Neural progenitor cell (in vitro differentiated cells): ENCODE data around the gene GNAI3. TPM values are rescaled to one million over a fixed set of nuclear protein-coding genes. Genes with fewer than 3 reads are reported as not detected.

Experiments
- DNase-seq: peaks from one replicate; pipeline ENCODE4 v3.0.0-alpha.2; 2016; ENCODE audit warnings: low spot score
- H2AFZ ChIP-seq: fragments of 200-600 bp; sonication (generic); replicated peaks from 2 replicates; pipeline ENCODE4 v1.6.1; 2016; ENCODE audit warnings: antibody characterized with exemption
- H3F3A ChIP-seq: fragments of 200-600 bp; sonication (generic); 2 replicates; pipeline ENCODE4 v1.6.1; 2016; ENCODE audit warnings: antibody characterized with exemption, low read depth
- H3K27ac ChIP-seq: fragments of 200-600 bp; sonication (generic); 2 replicates; pipeline ENCODE4 v1.5.1; 2016; ENCODE audit warnings: mild to moderate bottlenecking
- H3K27me3 ChIP-seq: fragments of 200-600 bp; sonication (generic); 2 replicates; pipeline ENCODE4 v1.6.1; 2016; ENCODE audit warnings: mild to moderate bottlenecking, moderate library complexity
- H3K36me3 ChIP-seq: fragments of 200-600 bp; sonication (generic); 2 replicates; pipeline ENCODE4 v1.5.1; 2016
- H3K4me1 ChIP-seq: fragments of 200-600 bp; sonication (generic); 2 replicates; pipeline ENCODE4 v1.6.1; 2016; ENCODE audit warnings: mixed run types
- H3K4me2 ChIP-seq: fragments of 200-600 bp; sonication (generic); 2 replicates; pipeline ENCODE4 v1.6.1; 2016
- H3K4me3 ChIP-seq: fragments of 200-600 bp; sonication (generic); 2 replicates; pipeline ENCODE4 v1.5.1; 2016
- H3K79me2 ChIP-seq: fragments of 200-600 bp; sonication (generic); 2 replicates; pipeline ENCODE4 v1.6.1; 2016; ENCODE audit warnings: low read depth
- H3K9ac ChIP-seq: fragments of 200-600 bp; sonication (generic); 2 replicates; pipeline ENCODE4 v1.6.1; 2016
- H3K9me3 ChIP-seq: fragments of 200-600 bp; sonication (generic); 2 replicates; pipeline ENCODE4 v1.5.1; 2016; ENCODE audit warnings: low read depth
- H4K20me1 ChIP-seq: fragments of 200-600 bp; sonication (generic); 2 replicates; pipeline ENCODE4 v1.6.1; 2016; ENCODE audit warnings: low read depth
- H3K27ac Mint-ChIP-seq: 3 replicates; pipeline ENCODE4 v1.8.0; 2021; ENCODE audit warnings: mixed read lengths
- H3K27me3 Mint-ChIP-seq: 2 replicates; pipeline ENCODE4 v1.8.0; 2022; ENCODE audit warnings: low read depth, mild to moderate bottlenecking, inconsistent platforms, moderate library complexity, mixed read lengths; ENCODE audit not compliant: insufficient read depth
- H3K36me3 Mint-ChIP-seq: 3 replicates; pipeline ENCODE4 v1.8.0; 2021; ENCODE audit warnings: mixed read lengths
- H3K4me1 Mint-ChIP-seq: 3 replicates; pipeline ENCODE4 v1.8.0; 2021; ENCODE audit warnings: mixed read lengths
- H3K4me3 Mint-ChIP-seq: 3 replicates; pipeline ENCODE4 v1.8.0; 2021; ENCODE audit warnings: mild to moderate bottlenecking, moderate library complexity, mixed read lengths
- H3K9me3 Mint-ChIP-seq: 3 replicates; pipeline ENCODE4 v1.8.0; 2020; ENCODE audit warnings: mixed read lengths
- CTCF ChIP-seq: fragments of 200-600 bp; sonication (generic); IDR thresholded peaks from 2 replicates; pipeline ENCODE4 v1.5.1; 2017; ENCODE audit warnings: antibody characterized with exemption, mild to moderate bottlenecking
- EZH2 ChIP-seq: fragments of 200-600 bp; sonication (generic); IDR thresholded peaks from 2 replicates; pipeline ENCODE4 v1.6.1; 2017; ENCODE audit warnings: antibody characterized with exemption, mild to moderate bottlenecking, moderate library complexity
- EZH2phosphoT487 ChIP-seq: fragments of 200-600 bp; sonication (generic); IDR thresholded peaks from 2 replicates; pipeline ENCODE4 v1.6.1; 2017; ENCODE audit warnings: antibody characterized with exemption
- total RNA-seq: library from RNA; depleted of rRNA; stranded (reverse); fragments of >200 nt; gene quantifications from 2 replicates; pipeline ENCODE4 v1.2.3, GENCODE V29; 2015; ENCODE audit warnings: low replicate concordance

Gene GNAI3
- total RNA-seq, 1 donor from 2014 or later = 15.4 TPM

- Histone ChIP-seq H3K9me3 (no peaks in the 10 kb centered on the region), H3K9ac (no peak overlapping the region), H3K4me1 (peaks cover 12% of the 10 kb centered on the region), H4K20me1 (peaks cover 2% of the 10 kb centered on the region), H3K36me3 (no peaks in the 10 kb centered on the region), H3K4me3 (no peak overlapping the region), H3F3A (peaks cover 9% of the 10 kb centered on the region), H2AFZ (no peak overlapping the region), H3K4me2 (no peak overlapping the region), H3K79me2 (no peaks in the 10 kb centered on the region), H3K27ac (no peak overlapping the region), H3K27me3 (no peaks in the 10 kb centered on the region)
- Mint-ChIP-seq H3K4me1 (peaks cover 6% of the 10 kb centered on the region), H3K4me3 (no peak overlapping the region), H3K36me3 (peaks cover 24% of the 10 kb centered on the region), H3K27ac (peak overlapping the region; percentile 13), H3K9me3 (no peaks in the 10 kb centered on the region), H3K27me3 (peaks cover 2% of the 10 kb centered on the region)
- TF ChIP-seq CTCF = peak; percentile 58
- no peak for TF ChIP-seq EZH2phosphoT487
- TF ChIP-seq EZH2 = no peak
- peak; percentile 53 for DNase-seq
These were observed 81.9 kb downstream of the GNAI3 start for GRCh38 chr1:109630081-109630897.

GRCh38 chr1:109630898-109631512 is 82.6 kb downstream of the GNAI3 start:
- H3K9ac ChIP-seq = no peak overlapping the region
- H3K4me3 ChIP-seq = no peak overlapping the region
- H3K27me3 ChIP-seq = no peaks in the 10 kb centered on the region
- Mint-ChIP-seq H3K27ac (no peak overlapping the region), H3K36me3 (peaks cover 21% of the 10 kb centered on the region), H3K9me3 (no peaks in the 10 kb centered on the region), H3K4me3 (no peak overlapping the region), H3K4me1 (peaks cover 13% of the 10 kb centered on the region), H3K27me3 (peaks cover 2% of the 10 kb centered on the region)
- no peaks in the 10 kb centered on the region for H3K9me3 ChIP-seq
- H4K20me1 ChIP-seq = no peaks in the 10 kb centered on the region
- no peak overlapping the region for H3K27ac ChIP-seq
- DNase-seq = no peak
- peaks cover 9% of the 10 kb centered on the region for H3F3A ChIP-seq
- H3K4me1 ChIP-seq = peaks cover 17% of the 10 kb centered on the region
- no peak overlapping the region for H3K4me2 ChIP-seq
- no peaks in the 10 kb centered on the region for H3K79me2 ChIP-seq
- no peaks in the 10 kb centered on the region for H3K36me3 ChIP-seq
- H2AFZ ChIP-seq = no peak overlapping the region
- no peak for TF ChIP-seq CTCF
- no peak for TF ChIP-seq EZH2phosphoT487
- no peak for TF ChIP-seq EZH2

- Histone ChIP-seq H3K9ac (no peak overlapping the region), H3K27ac (peak overlapping the region; percentile 37)
- H3K4me1 Mint-ChIP-seq = peaks cover 21% of the 10 kb centered on the region
These were observed 83.4 kb downstream of the GNAI3 start for GRCh38 chr1:109631513-109632505.

More at GRCh38 chr1:109631513-109632505, 83.4 kb downstream of the GNAI3 start:
- Histone ChIP-seq H3K79me2 (no peaks in the 10 kb centered on the region), H3K36me3 (no peaks in the 10 kb centered on the region), H3K9me3 (no peaks in the 10 kb centered on the region), H3K4me1 (peaks cover 21% of the 10 kb centered on the region), H3K27me3 (no peaks in the 10 kb centered on the region), H2AFZ (no peak overlapping the region), H4K20me1 (no peaks in the 10 kb centered on the region), H3F3A (peaks cover 9% of the 10 kb centered on the region), H3K4me3 (no peak overlapping the region), H3K4me2 (no peak overlapping the region)
- TF ChIP-seq CTCF (no peak), EZH2phosphoT487 (no peak), EZH2 (no peak)
- Mint-ChIP-seq H3K27ac (no peak overlapping the region), H3K27me3 (peaks cover 2% of the 10 kb centered on the region), H3K4me3 (no peak overlapping the region), H3K36me3 (peaks cover 19% of the 10 kb centered on the region), H3K9me3 (no peaks in the 10 kb centered on the region)
- DNase-seq = no peak
